ENCODE measurements around the gene TFPT. TPM values are rescaled to one million over a fixed set of nuclear protein-coding genes. Genes with fewer than 3 reads are reported as not detected.
"Not testable (repeated sequence)": the region's sequence is repeated elsewhere in the genome, so short reads cannot be mapped to it uniquely, and the experiment has no call there.

TFPT gene
- total RNA-seq, 1 donor from 2014 or later = 21.8 TPM

DNA sequence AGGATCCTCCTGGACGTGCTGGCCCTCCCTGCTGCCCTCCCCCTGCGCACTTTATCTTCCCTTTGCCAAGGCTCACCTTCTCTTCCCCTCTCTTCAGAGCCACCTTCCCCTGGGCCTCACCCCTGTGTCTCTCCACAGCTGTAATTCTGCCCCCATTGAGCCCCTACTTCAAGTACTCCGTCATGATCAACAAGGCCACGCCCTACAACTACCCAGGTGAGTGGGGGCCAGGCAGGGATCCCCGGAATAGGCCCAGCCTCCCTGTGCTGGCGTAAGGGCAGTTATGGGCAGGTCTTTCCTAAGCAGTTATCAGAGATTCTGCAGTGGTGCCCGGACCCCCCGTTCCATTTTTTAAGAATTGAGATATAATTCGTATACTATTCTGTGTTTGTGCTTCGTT lies 9.7 kb downstream of the TFPT start:
- H3K4me3 Mint-ChIP-seq (ENCODE audit: low read depth) = peak overlapping the region; percentile 1
- no peaks in the 10 kb centered on the region for H3K9me3 Mint-ChIP-seq (ENCODE audit: low read depth)
- H3K27ac Mint-ChIP-seq = no peak overlapping the region
- no peaks in the 10 kb centered on the region for H3K27me3 Mint-ChIP-seq
- DNase-seq (ENCODE audit: low spot score, unreplicated experiment) = no peak
- H3K36me3 Mint-ChIP-seq (ENCODE audit: insufficient read depth) = peaks cover 13% of the 10 kb centered on the region
- peaks cover 3% of the 10 kb centered on the region for H3K4me1 Mint-ChIP-seq (ENCODE audit: low read depth)
- TF ChIP-seq, protein P1, sequence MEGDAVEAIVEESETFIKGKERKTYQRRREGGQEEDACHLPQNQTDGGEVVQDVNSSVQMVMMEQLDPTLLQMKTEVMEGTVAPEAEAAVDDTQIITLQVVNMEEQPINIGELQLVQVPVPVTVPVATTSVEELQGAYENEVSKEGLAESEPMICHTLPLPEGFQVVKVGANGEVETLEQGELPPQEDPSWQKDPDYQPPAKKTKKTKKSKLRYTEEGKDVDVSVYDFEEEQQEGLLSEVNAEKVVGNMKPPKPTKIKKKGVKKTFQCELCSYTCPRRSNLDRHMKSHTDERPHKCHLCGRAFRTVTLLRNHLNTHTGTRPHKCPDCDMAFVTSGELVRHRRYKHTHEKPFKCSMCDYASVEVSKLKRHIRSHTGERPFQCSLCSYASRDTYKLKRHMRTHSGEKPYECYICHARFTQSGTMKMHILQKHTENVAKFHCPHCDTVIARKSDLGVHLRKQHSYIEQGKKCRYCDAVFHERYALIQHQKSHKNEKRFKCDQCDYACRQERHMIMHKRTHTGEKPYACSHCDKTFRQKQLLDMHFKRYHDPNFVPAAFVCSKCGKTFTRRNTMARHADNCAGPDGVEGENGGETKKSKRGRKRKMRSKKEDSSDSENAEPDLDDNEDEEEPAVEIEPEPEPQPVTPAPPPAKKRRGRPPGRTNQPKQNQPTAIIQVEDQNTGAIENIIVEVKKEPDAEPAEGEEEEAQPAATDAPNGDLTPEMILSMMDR (IDR thresholded peaks at IDR 0.05; ENCODE audit: unreplicated experiment) = no peak

DNA sequence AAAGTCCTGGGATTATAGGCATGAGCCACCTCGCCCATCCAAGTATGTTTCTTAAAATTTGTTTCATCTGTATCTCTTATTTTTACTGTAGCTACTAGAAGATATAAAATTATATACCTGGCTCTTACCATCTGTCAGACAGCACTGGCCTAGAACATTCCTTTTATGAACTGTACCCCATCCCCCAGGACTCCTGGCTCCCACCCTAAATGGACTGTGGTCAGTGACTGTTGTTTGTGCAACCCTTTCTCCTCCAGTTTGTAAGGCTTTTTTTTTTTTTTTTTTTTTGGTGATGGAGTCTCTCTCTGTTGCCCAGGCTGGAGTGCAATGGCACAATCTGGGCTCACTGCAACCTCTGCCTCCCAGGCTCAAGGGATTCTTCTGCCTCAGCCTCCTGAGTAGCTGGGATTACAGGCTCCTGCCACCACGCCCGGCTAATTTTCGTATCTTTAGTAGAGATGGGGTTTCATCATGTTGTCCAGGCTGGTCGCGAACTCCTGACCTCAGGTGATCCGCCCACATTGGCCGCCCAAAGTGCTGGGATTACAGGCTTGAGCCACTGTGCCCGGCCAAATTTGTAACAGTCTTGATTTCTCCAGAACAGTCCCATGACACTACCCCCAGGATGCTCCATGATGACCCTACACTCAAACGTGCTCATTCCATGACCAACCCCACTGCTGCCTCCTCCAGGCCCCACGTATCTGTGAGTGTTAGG lies 10.3 kb downstream of the TFPT start:
- TF ChIP-seq, protein P1 (IDR thresholded peaks at IDR 0.05; ENCODE audit: unreplicated experiment) = no peak
- H3K36me3 Mint-ChIP-seq (ENCODE audit: insufficient read depth) = peaks cover 10% of the 10 kb centered on the region
- no peak overlapping the region for H3K27ac Mint-ChIP-seq

DNA sequence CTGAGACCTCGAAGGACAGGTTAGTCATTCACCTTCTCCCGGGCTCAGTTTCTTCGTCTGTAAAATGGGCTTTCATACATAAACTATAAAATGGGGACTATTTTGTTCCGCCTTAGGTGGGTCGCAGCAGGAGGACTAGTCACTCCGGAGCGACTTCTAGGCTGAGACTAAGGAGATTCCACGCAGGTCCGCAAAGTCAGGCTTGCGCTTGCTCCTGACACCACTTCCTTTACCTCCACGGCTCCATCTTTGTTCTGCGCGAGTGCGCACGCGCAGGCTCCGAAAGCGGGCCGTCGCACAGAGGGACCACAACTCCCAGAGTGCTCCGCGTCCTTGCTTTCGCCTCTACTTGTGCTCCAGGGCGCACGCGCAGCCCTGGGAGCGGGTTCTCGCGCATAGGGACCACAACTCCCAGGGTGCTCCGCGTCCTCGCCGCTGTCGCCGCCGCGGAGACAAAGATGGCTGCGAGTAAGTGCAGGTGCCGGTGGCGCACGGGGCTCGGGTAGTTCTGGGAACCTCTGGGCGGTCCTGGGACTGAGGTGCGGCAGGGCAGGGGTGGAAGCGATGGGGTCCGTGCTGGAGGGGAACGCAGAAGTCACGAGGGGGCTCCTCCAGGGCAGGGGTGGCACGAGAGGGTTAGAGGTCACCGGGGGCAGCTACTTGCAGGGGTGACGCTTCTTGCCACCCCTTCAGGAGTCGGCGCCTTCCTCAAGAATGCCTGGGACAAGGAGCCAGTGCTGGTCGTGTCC lies 12.9 kb downstream of the TFPT start, which contains the start of gene NDUFA3:
Gene NDUFA3 (plus strand): TSS at position 435 of the 749 bp plus-strand sequence. CDS start 24 bp downstream, at position 459.
- Mint-ChIP-seq H3K9me3 (ENCODE audit: low read depth) (no peaks in the 10 kb centered on the region), H3K27me3 (peaks cover 10% of the 10 kb centered on the region), H3K27ac (peak within 1 kb of the TSS; percentile 95), H3K36me3 (ENCODE audit: insufficient read depth) (peaks cover 8% of the 10 kb centered on the region), H3K4me3 (ENCODE audit: low read depth) (peak within 1 kb of the TSS; percentile 97), H3K4me1 (ENCODE audit: low read depth) (peaks cover 3% of the 10 kb centered on the region)
- TF ChIP-seq, protein P1 (IDR thresholded peaks at IDR 0.05; ENCODE audit: unreplicated experiment) = no peak
- peak; percentile 92 for DNase-seq (ENCODE audit: low spot score, unreplicated experiment)

More for the DNA sequence above, 10.3 kb downstream of the TFPT start:
- Mint-ChIP-seq H3K4me1 (ENCODE audit: low read depth) (peaks cover 3% of the 10 kb centered on the region), H3K27me3 (no peaks in the 10 kb centered on the region), H3K9me3 (ENCODE audit: low read depth) (no peaks in the 10 kb centered on the region), H3K4me3 (ENCODE audit: low read depth) (peak overlapping the region; percentile 48)
- DNase-seq (ENCODE audit: low spot score, unreplicated experiment) = no peak

GRCh38 chr19:54100561-54100960 lies 14.9 kb downstream of the TFPT start, which contains the start of gene OSCAR:
OSCAR (minus strand) TSS chr19:54100803; CDS start chr19:54100792, 11 bp downstream.
- Mint-ChIP-seq H3K27me3 (peaks cover 22% of the 10 kb centered on the region), H3K36me3 (ENCODE audit: insufficient read depth) (peaks cover 2% of the 10 kb centered on the region), H3K27ac (no peak within 1 kb of the TSS), H3K9me3 (ENCODE audit: low read depth) (no peaks in the 10 kb centered on the region), H3K4me1 (ENCODE audit: low read depth) (peaks cover 3% of the 10 kb centered on the region), H3K4me3 (ENCODE audit: low read depth) (peak within 1 kb of the TSS; percentile 56)
- DNase-seq (ENCODE audit: low spot score, unreplicated experiment) = no peak
- TF ChIP-seq, protein P1 (IDR thresholded peaks at IDR 0.05; ENCODE audit: unreplicated experiment) = no peak

DNA sequence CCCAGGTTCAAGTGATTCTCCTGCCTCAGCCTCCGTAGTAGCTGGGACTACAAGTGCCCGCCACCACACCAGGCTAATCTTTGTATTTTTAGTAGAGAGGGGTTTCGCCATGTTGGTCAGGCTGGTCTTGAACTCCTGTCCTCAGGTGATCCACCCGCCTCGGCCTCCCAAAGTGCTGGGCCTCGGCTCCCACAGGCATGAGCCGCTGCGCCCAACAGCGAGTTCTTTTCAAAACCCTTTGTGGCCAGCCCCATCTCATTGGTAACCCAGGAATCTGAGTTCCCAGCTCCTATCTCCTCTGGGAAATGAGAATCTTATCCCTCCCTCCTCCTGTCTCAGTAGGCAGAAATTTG lies 15.6 kb downstream of the TFPT start:
- not testable (repeated sequence) for H3K4me1 Mint-ChIP-seq (ENCODE audit: low read depth); H3K36me3 Mint-ChIP-seq (ENCODE audit: insufficient read depth); H3K9me3 Mint-ChIP-seq (ENCODE audit: low read depth); H3K27ac Mint-ChIP-seq; H3K4me3 Mint-ChIP-seq (ENCODE audit: low read depth); DNase-seq (ENCODE audit: low spot score, unreplicated experiment)
- H3K27me3 Mint-ChIP-seq = peaks cover 25% of the 10 kb centered on the region

Data from progenitor cell of endocrine pancreas (in vitro differentiated cells).